ENCODE data around the gene TAF6. TPM values are rescaled to one million over a fixed set of nuclear protein-coding genes. Genes with fewer than 3 reads are reported as not detected.
A peak's percentile ranks its signal among the peaks of the same experiment; 100 is the strongest.

TAF6 gene
- 10 to 100 TPM; 11.1 to 27.2 (median 15.8) TPM for total RNA-seq
- long read RNA-seq, partial matches to known transcripts = 0 of 2 reads
- long read RNA-seq, other reads (novel, unspliced or antisense) = 0 of 2 reads

GRCh38 chr7:100119072-100119969 lies at the start of gene TAF6, which contains the start of gene CNPY4:
Gene TAF6 (minus strand): TSS chr7:100119358. CDS start chr7:100114209, 5,149 bp downstream.
Gene CNPY4 (plus strand): TSS chr7:100119634. CDS start chr7:100119745, 111 bp downstream.
- WGBS (ENCODE audit: insufficient coverage, low coverage, low lambda C conversion rate, missing lambda C conversion rate) = under 1% methylated on average over 28 of the region's 49 CpGs
- no peaks in the 10 kb centered on the region for H3K27me3 ChIP-seq
- no peak for TF ChIP-seq CTCF (IDR thresholded peaks at IDR 0.05)
- TF ChIP-seq POLR2A (IDR thresholded peaks at IDR 0.05) = peak; percentile 47
- peaks cover 0 to 14% (median 2%) of the 10 kb centered on the region in 4 donors for H3K4me1 ChIP-seq
- ATAC-seq (peak; percentile 93 to 96 (median 94)), DNase-seq (peak; percentile 96 to 97 (median 97))
- peak within 1 kb of the TSS; percentile 93 to 95 (median 94) for H3K27ac ChIP-seq
- intact Hi-C loops (cut with DNase I) = no loop called here
- no peaks in the 10 kb centered on the region for H3K9me3 ChIP-seq
- H3K4me3 ChIP-seq = peak within 1 kb of the TSS; percentile 86 to 95 (median 93)
- no peaks in the 10 kb centered on the region for H3K36me3 ChIP-seq

DNA sequence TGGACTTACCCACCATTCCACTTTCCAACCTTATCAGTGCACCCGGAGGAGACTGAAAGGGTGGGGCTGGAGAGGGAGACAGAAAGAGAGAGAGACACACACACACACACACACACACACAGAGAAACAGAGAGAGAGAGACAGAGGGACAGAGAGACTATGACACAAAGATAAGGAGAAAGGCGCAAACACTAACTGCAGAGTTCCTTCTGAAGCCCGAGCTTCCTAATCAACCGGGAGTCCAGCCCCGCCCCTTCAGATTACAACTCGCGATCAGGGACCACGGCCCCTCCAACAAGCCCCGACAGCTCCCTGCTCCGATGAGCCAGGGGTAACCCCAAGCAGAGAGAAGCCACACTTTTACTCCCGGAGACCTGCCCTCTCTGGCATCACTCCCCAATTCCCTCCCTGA lies 48.8 kb upstream of the TAF6 start:
- H3K27ac ChIP-seq = no peak overlapping the region
- DNase-seq = no peak
- 0% methylated on average over 10 of the region's 11 CpGs for WGBS (ENCODE audit: insufficient coverage, low coverage, low lambda C conversion rate, missing lambda C conversion rate)
- H3K4me3 ChIP-seq = peak overlapping the region in 2 of 3 donors; percentile 9 to 37
- intact Hi-C loops (cut with DNase I) = no loop called here
- ATAC-seq = peak in 3 of 4 donors; percentile 13 to 18 (median 17)
- H3K4me1 ChIP-seq = peaks cover 0 to 6% (median 2%) of the 10 kb centered on the region in 4 donors
- no peaks in the 10 kb centered on the region for H3K9me3 ChIP-seq
- H3K27me3 ChIP-seq = no peaks in the 10 kb centered on the region
- H3K36me3 ChIP-seq = no peaks in the 10 kb centered on the region
- no peak for TF ChIP-seq CTCF (IDR thresholded peaks at IDR 0.05)

DNA sequence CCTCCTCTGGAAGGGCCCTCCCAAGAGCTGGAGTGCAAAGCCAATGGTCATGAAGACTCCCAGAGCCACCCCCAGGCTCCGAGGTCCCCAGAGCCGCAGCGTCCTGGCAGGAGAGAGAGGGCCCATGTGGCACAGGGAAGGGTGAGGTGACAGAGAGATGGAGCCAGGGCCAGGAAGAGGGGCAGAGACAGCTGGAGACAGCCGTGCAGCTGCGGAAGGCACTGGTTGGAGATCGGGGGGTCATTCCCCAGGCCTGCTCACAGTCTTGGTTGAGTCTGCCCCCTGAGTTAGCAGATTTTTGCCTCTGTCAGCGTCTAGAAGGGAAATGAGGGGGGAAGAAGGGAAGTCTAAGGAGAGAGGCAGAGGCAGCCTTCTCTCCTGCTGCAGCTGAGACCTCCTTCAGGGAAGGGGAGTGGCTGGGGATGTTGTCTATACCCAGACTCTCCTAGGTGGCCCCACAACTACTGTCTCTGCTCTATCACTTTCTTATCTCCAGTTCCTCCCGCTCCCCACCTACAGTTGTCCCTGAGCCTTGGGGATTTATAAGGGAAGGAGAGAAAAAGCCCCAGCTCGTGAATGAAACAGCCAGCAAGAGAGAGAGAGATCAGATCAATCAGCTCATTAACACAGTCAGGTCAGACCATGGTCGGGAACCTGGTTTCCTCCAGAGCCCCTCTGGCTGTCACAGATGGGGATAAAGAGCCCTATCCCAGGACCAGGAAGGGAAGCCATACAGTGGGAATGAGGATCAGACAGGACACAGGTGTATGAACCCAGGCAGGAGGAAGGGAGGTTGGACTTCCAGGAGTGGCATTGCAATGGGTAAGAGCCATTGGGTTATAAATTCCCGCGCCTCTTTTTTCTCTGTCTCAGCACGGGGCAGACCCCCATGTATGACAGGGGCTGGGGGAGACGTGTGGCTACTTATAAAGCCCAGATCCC lies 48.1 kb upstream of the TAF6 start:
- H3K4me3 ChIP-seq = no peak overlapping the region
- ATAC-seq = peak in 2 of 4 donors; percentile 5 to 34

More for the DNA sequence above, 48.1 kb upstream of the TAF6 start:
- H3K27me3 ChIP-seq = no peaks in the 10 kb centered on the region
- no peak for DNase-seq
- H3K9me3 ChIP-seq = no peaks in the 10 kb centered on the region
- H3K27ac ChIP-seq = no peak overlapping the region
- peaks cover 0 to 6% (median 2%) of the 10 kb centered on the region in 4 donors for H3K4me1 ChIP-seq
- intact Hi-C loops (cut with DNase I) = no loop called here
- no peak for TF ChIP-seq POLR2A (IDR thresholded peaks at IDR 0.05)
- no peak for TF ChIP-seq CTCF (IDR thresholded peaks at IDR 0.05)
- H3K36me3 ChIP-seq = no peaks in the 10 kb centered on the region
- WGBS (ENCODE audit: insufficient coverage, low coverage, low lambda C conversion rate, missing lambda C conversion rate) = 11% methylated on average over 10 of the region's 14 CpGs
